Left lung (tissue), 10 donors: ENCODE data around the gene PIAS1. TPM values are rescaled to one million over a fixed set of nuclear protein-coding genes. Genes with fewer than 3 reads are reported as not detected.

Experiments used
- ATAC-seq: fragments of 200-7000 bp; cut with Tn5 transposase; one replicate; pipeline ENCODE4 v1.9.1; 2020; ENCODE audit warnings: moderate library complexity
- DNase-seq, 4 donors: peaks; one replicate each; pipeline ENCODE4 v3.0.0-alpha.2; 2013 to 2020
- H3K27ac ChIP-seq, 2 donors: fragments of 200-600 bp; sonication (generic) in 1 of 2; one replicate each; pipeline versions ENCODE4 v1.5.0 to v1.8.0; 2020 to 2021
- H3K27me3 ChIP-seq, 2 donors: fragments of 200-600 bp; sonication (generic) in 1 of 2; one replicate each; pipeline versions ENCODE4 v1.5.0 to v1.8.0; 2020 to 2021
- H3K36me3 ChIP-seq, 2 donors: fragments of 200-600 bp; sonication (generic) in 1 of 2; one replicate each; pipeline versions ENCODE4 v1.5.0 to v1.8.0; 2020 to 2021
- H3K4me1 ChIP-seq, 2 donors: fragments of 200-600 bp; one replicate each; pipeline ENCODE4 v1.8.0; 2021
- H3K4me3 ChIP-seq, 2 donors: fragments of 200-600 bp; sonication (generic) in 1 of 2; one replicate each; pipeline versions ENCODE4 v1.5.0 to v1.8.0; 2020 to 2021; ENCODE audit warnings: mild to moderate bottlenecking in 1 of 2
- H3K9me3 ChIP-seq, 2 donors: fragments of 200-600 bp; sonication (generic) in 1 of 2; one replicate each; pipeline versions ENCODE4 v1.5.0 to v1.8.0; 2020 to 2021
- intact Hi-C, 2 donors: fragments of 100-400 bp; cut with DNase I; formaldehyde crosslinking; loops; one replicate each; pipeline versions ENCODE4 v1.11.2 to v1.14.2; 2022
- polyA plus RNA-seq, 6 donors: library from polyadenylated mRNA; unstranded; fragments of 120-200 nt; gene quantifications; one replicate each; pipeline ENCODE4 v1.2.1, GENCODE V29; 2013; ENCODE audit not compliant: insufficient read length in 6 of 6
- total RNA-seq, 2 donors: library from RNA; stranded (reverse); fragmentation: NEBNext Ultra II Directional; extraction: Animal tissue kit (Norgen Biotek cat#: 25700); gene quantifications; one replicate each; pipeline ENCODE4 v1.2.1, GENCODE V29; 2021
- TF ChIP-seq, protein P1 (sequence below), 2 donors: fragments of 200-600 bp; sonication (generic) in 1 of 2; IDR thresholded peaks; one replicate each; pipeline versions ENCODE4 v1.5.0 to v1.8.0; 2021; ENCODE audit warnings: antibody characterized with exemption in 2 of 2
- donor health status: DM: no; HTN: yes; CAD: no.
- donor health status: DM: no; HTN: no; CAD: no.

Gene PIAS1
- total and polyA plus RNA-seq, 8 donors, result 44.9 to 71.4 (median 63.3) TPM

GRCh38 chr15:68227643-68228142 is 173.6 kb downstream of the PIAS1 start:
- Histone ChIP-seq H3K4me3 (peak overlapping the region in 1 of 2 donors; percentile 93), H3K27ac (no peak overlapping the region), H3K27me3 (no peaks in the 10 kb centered on the region), H3K36me3 (no peaks in the 10 kb centered on the region), H3K9me3 (no peaks in the 10 kb centered on the region), H3K4me1 (peaks cover 11 to 30% of the 10 kb centered on the region in 2 donors)
- intact Hi-C loops, result no loop called here
- TF ChIP-seq, protein P1, sequence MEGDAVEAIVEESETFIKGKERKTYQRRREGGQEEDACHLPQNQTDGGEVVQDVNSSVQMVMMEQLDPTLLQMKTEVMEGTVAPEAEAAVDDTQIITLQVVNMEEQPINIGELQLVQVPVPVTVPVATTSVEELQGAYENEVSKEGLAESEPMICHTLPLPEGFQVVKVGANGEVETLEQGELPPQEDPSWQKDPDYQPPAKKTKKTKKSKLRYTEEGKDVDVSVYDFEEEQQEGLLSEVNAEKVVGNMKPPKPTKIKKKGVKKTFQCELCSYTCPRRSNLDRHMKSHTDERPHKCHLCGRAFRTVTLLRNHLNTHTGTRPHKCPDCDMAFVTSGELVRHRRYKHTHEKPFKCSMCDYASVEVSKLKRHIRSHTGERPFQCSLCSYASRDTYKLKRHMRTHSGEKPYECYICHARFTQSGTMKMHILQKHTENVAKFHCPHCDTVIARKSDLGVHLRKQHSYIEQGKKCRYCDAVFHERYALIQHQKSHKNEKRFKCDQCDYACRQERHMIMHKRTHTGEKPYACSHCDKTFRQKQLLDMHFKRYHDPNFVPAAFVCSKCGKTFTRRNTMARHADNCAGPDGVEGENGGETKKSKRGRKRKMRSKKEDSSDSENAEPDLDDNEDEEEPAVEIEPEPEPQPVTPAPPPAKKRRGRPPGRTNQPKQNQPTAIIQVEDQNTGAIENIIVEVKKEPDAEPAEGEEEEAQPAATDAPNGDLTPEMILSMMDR (IDR thresholded peaks at IDR 0.05), result no peak
- DNase-seq (no peak), ATAC-seq (no peak)

DNA sequence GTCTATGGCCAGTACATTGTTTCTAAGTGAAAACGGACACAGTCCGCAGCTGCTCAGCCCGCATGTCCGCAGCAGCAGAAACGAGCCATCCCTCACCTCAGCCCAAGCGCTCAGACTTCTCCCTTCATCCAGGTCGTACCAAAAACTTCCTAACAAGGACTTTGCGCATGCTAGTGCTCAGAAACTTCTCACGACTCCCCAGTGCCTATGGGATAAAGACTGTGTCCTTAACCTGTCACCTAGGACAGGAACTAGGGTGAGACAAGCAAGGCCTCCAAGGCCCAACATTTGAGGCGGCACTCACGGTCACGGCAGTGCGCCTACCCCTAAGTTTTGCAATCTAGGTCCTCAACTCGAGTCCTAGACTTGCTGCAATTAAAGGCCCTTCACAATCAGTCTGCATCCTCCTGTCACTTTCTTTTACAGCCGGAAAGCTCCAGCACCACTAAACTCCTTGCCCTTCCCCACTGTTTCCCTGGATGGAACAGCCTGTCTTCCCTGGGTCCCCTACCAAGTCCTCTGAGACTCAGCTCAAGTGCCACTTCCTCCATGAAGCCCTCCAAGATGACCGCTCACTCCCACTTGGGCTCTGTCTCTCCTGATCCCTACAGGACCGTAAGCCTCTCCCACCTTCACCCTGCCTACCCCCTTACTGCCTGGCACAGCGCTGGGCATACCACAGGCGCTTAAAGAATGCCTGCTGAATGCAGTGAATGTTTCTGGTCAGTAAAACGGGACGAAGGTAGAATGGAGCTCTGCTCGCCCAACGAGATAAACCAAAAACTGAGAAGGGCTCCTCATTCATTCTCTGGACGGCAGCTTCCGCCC is 174.2 kb downstream of the PIAS1 start:
- Histone ChIP-seq H3K36me3 (no peaks in the 10 kb centered on the region), H3K4me3 (peak overlapping the region; percentile 85 to 93), H3K27me3 (no peaks in the 10 kb centered on the region), H3K9me3 (no peaks in the 10 kb centered on the region), H3K4me1 (peaks cover 11 to 36% of the 10 kb centered on the region in 2 donors), H3K27ac (peak overlapping the region in 1 of 2 donors; percentile 86)
- ATAC-seq (peak; percentile 3), DNase-seq (no peak)
- intact Hi-C loops, result no loop called here
- TF ChIP-seq, protein P1 (IDR thresholded peaks at IDR 0.05), result no peak

- Histone ChIP-seq H3K4me3 (peak overlapping the region; percentile 85 to 93), H3K27ac (peak overlapping the region; percentile 76 to 86), H3K36me3 (no peaks in the 10 kb centered on the region), H3K4me1 (peaks cover 11 to 40% of the 10 kb centered on the region in 2 donors), H3K9me3 (no peaks in the 10 kb centered on the region), H3K27me3 (no peaks in the 10 kb centered on the region)
- TF ChIP-seq, protein P1 (IDR thresholded peaks at IDR 0.05), result no peak
- intact Hi-C loops, result no loop called here
- peak; percentile 3 for ATAC-seq
- no peak for DNase-seq
Measured at GRCh38 chr15:68228971-68229385, 174.9 kb downstream of the PIAS1 start.

DNA sequence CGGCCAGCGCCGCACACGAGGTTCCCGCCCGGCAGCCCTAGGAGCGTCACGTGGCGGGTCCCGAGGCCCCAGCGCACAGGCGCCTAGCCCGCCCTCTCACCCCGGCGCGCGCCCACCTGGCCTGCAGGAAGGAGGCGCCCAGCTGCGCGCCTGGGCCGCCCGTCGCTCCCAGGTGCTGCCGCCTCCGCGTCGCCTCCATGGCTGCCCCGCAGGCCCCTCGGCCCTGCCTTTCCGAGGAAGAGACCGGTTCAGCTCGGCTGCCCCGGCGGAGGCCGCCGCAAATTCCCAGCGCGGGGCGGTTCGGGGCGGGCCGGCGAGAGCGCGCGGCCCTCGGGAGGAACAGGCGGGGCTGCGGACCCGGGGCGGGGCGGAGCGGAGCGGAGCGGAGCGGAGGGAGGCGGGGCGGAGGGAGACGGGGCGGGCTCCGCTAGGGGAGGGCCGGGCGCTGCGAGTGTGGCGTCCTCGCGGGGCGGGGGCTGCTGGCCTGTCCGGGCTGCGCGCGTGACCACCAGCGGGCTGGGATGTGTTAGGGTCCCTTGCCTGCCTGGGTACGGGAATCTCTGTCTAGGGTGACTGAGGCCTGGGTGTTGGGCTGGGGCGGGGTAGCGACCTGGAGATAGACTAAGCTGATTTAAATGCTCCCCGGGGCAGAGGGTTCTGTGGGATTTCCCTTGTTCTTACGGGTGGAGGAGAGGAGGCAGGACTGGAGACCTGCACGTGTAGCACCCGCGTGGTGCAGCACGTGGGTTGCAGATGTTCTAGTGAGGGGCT is 175.5 kb downstream of the PIAS1 start, which contains the start of gene CLN6:
TSS of gene CLN6 (minus strand) at position 343 of the 771 bp plus-strand sequence. CDS start at position 199, 144 bp downstream.
- ATAC-seq, result peak; percentile 95
- intact Hi-C loops, result no loop called here

More for the DNA sequence above, 175.5 kb downstream of the PIAS1 start, which contains the start of gene CLN6:
- no peaks in the 10 kb centered on the region for H3K9me3 ChIP-seq
- H3K36me3 ChIP-seq, result no peaks in the 10 kb centered on the region
- H3K4me1 ChIP-seq, result peaks cover 11 to 40% of the 10 kb centered on the region in 2 donors
- TF ChIP-seq, protein P1 (IDR thresholded peaks at IDR 0.05), result no peak
- peak within 1 kb of the TSS; percentile 85 to 93 for H3K4me3 ChIP-seq
- peak within 1 kb of the TSS; percentile 76 to 86 for H3K27ac ChIP-seq
- peak; percentile 81 to 97 (median 88) for DNase-seq
- no peaks in the 10 kb centered on the region for H3K27me3 ChIP-seq
